Suprapubic skin (tissue), 4 donors: ENCODE results near the gene SLC2A13.

Experiments used
- CTCF ChIP-seq, 2 donors: fragments of 200-600 bp in 1 of 2; fragments of 450-650 bp in 1 of 2; sonication (generic) in 1 of 2; IDR thresholded peaks; one replicate each; pipeline ENCODE4 v1.5.1; 2016 to 2019; ENCODE audit warnings: antibody characterized with exemption in 2 of 2, mild to moderate bottlenecking in 1 of 2, moderate library complexity in 1 of 2
- POLR2A ChIP-seq, 2 donors: fragments of 450-650 bp; IDR thresholded peaks; one replicate each; pipeline ENCODE4 v1.6.1; 2017; ENCODE audit warnings: antibody characterized with exemption in 2 of 2, mild to moderate bottlenecking in 2 of 2, moderate library complexity in 2 of 2
- POLR2AphosphoS5 ChIP-seq, 3 donors: sonication (generic); formaldehyde crosslinking; IDR thresholded peaks; one replicate each; pipeline ENCODE4 v1.6.1; 2017; ENCODE audit warnings: antibody characterized with exemption in 3 of 3

GRCh38 chr12:40068416-40068815 is 37.5 kb downstream of the SLC2A13 start:
- TF ChIP-seq POLR2A (IDR thresholded peaks at IDR 0.05) (no peak), CTCF (IDR thresholded peaks at IDR 0.05) (no peak), POLR2AphosphoS5 (IDR thresholded peaks at IDR 0.05) (no peak)
